IMR-90 (cell line): ENCODE results near the gene RARB. TPM values are rescaled to one million over a fixed set of nuclear protein-coding genes. Genes with fewer than 3 reads are reported as not detected.

ENCODE experiments used
- ATAC-seq: fragments of 200-7000 bp; cut with Tn5 transposase; 2 replicates; pipeline ENCODE4 v1.9.1; 2020; ENCODE audit warnings: low read depth, mild to moderate bottlenecking, moderate library complexity
- Bru-seq: library from RNA; stranded (reverse); fragments of 400-500 nt; gene quantifications from one replicate; lab custom pipeline; 2021; lab: Mats Ljungman, UMichigan
- BruChase-seq, 2 experiments: library from RNA; stranded (reverse); fragments of 400-500 nt; gene quantifications; one replicate each; lab custom pipeline; 2021; lab: Mats Ljungman, UMichigan
- BruUV-seq: library from RNA; stranded (reverse); fragments of 400-500 nt; replicated peaks from 2 replicates; lab custom pipeline; 2021; lab: Mats Ljungman, UMichigan
- CTCF ChIA-PET: fragments of 300-600 bp; formaldehyde crosslinking; extraction: SDS; loops from one replicate; lab custom pipeline; 2021; ENCODE audit warnings: antibody characterized with exemption; lab: Yijun Ruan, JAX
- POLR2A ChIA-PET: fragments of 300-600 bp; sonication (Branson Sonifier 250); formaldehyde crosslinking; loops from one replicate; lab custom pipeline; 2022; ENCODE audit warnings: antibody characterized with exemption; ENCODE audit not compliant: unreplicated experiment; lab: Charles Lee
- DNase-seq: peaks from one replicate; pipeline ENCODE4 v3.0.0; 2013
- H2AFZ ChIP-seq: replicated peaks from 2 replicates; pipeline ENCODE3; 2013; ENCODE audit warnings: low read length, mild to moderate bottlenecking; ENCODE audit not compliant: poor library complexity
- H2AK5ac ChIP-seq: 2 replicates; pipeline ENCODE4 v1.6.1; 2013; ENCODE audit warnings: low read depth, low read length, inconsistent platforms
- H2AK9ac ChIP-seq: replicated peaks from 2 replicates; pipeline ENCODE3; 2013; ENCODE audit warnings: mild to moderate bottlenecking, low read depth, low read length, moderate library complexity; ENCODE audit not compliant: poor library complexity
- H2BK120ac ChIP-seq: 2 replicates; pipeline ENCODE4 v1.6.1; 2013; ENCODE audit warnings: low read depth, low read length, inconsistent platforms
- H2BK15ac ChIP-seq: 3 replicates; pipeline ENCODE4 v1.6.1; 2013; ENCODE audit warnings: low read depth, low read length, inconsistent platforms
- H2BK20ac ChIP-seq: 2 replicates; pipeline ENCODE4 v1.6.1; 2013; ENCODE audit warnings: low read depth, mild to moderate bottlenecking, inconsistent platforms, low read length, moderate library complexity
- H2BK5ac ChIP-seq: 2 replicates; pipeline ENCODE4 v1.6.1; 2013; ENCODE audit warnings: mild to moderate bottlenecking, low read depth, low read length, inconsistent platforms; ENCODE audit not compliant: poor library complexity, severe bottlenecking
- H3K14ac ChIP-seq: replicated peaks from 2 replicates; pipeline ENCODE4 v1.6.1; 2013; ENCODE audit warnings: low read depth, low read length, inconsistent platforms
- H3K18ac ChIP-seq: 2 replicates; pipeline ENCODE4 v1.6.1; 2013; ENCODE audit warnings: low read depth, low read length, control low read depth
- H3K23ac ChIP-seq: 2 replicates; pipeline ENCODE4 v1.6.1; 2013; ENCODE audit warnings: low read depth, low read length, inconsistent platforms
- H3K27ac ChIP-seq: 2 replicates; pipeline ENCODE4 v1.5.1; 2013; ENCODE audit warnings: mild to moderate bottlenecking, control low read depth, low read length; ENCODE audit not compliant: insufficient read depth
- H3K27me3 ChIP-seq: 2 replicates; pipeline ENCODE4 v1.6.1; 2013; ENCODE audit warnings: low read length; ENCODE audit not compliant: control insufficient read depth, insufficient read depth
- H3K36me3 ChIP-seq: 2 replicates; pipeline ENCODE4 v1.6.1; 2013; ENCODE audit warnings: low read length, mixed read lengths; ENCODE audit not compliant: control insufficient read depth, insufficient read depth
- H3K4ac ChIP-seq: 2 replicates; pipeline ENCODE4 v1.6.1; 2013; ENCODE audit warnings: low read depth, low read length, inconsistent platforms
- H3K4me1 ChIP-seq: 2 replicates; pipeline ENCODE4 v1.6.1; 2013; ENCODE audit warnings: low read length, mixed read lengths; ENCODE audit not compliant: control insufficient read depth, insufficient read depth
- H3K4me2 ChIP-seq: 2 replicates; pipeline ENCODE4 v1.6.1; 2013; ENCODE audit warnings: low read depth, mild to moderate bottlenecking, control low read depth, low read length, moderate library complexity
- H3K4me3 ChIP-seq: 2 replicates; pipeline ENCODE4 v1.5.1; 2013; ENCODE audit warnings: low read depth, mild to moderate bottlenecking, control low read depth, low read length, moderate library complexity; ENCODE audit not compliant: insufficient read depth
- H3K56ac ChIP-seq: 2 replicates; pipeline ENCODE4 v1.6.1; 2013; ENCODE audit warnings: low read length, inconsistent platforms; ENCODE audit not compliant: insufficient read depth; ENCODE audit errors: extremely low read depth
- H3K79me1 ChIP-seq, 2 experiments: 2 replicates each; pipeline ENCODE4 v1.6.1; 2013; ENCODE audit warnings: low read length in 2 of 2, inconsistent platforms in 1 of 2, low read depth in 1 of 2
- H3K9ac ChIP-seq: 2 replicates; pipeline ENCODE4 v1.6.1; 2013; ENCODE audit warnings: low read depth, low read length, control low read depth
- H3K9me1 ChIP-seq: 2 replicates; pipeline ENCODE4 v1.6.1; 2013; ENCODE audit warnings: low read length, inconsistent platforms; ENCODE audit not compliant: insufficient read depth
- H3K9me3 ChIP-seq: 2 replicates; pipeline ENCODE4 v1.6.1; 2013; ENCODE audit warnings: low read length; ENCODE audit not compliant: control insufficient read depth, insufficient read depth
- H4K20me1 ChIP-seq: 2 replicates; pipeline ENCODE4 v1.6.1; 2013; ENCODE audit warnings: low read length, inconsistent platforms; ENCODE audit not compliant: insufficient read depth
- H4K5ac ChIP-seq: 2 replicates; pipeline ENCODE4 v1.6.1; 2013; ENCODE audit warnings: mild to moderate bottlenecking, low read depth, low read length, control low read depth
- H4K8ac ChIP-seq, 2 experiments: 2 replicates each; pipeline ENCODE4 v1.6.1; 2013; ENCODE audit warnings: low read depth in 2 of 2, low read length in 2 of 2, control low read depth in 1 of 2, inconsistent platforms in 1 of 2
- H4K91ac ChIP-seq: 2 replicates; pipeline ENCODE4 v1.6.1; 2013; ENCODE audit warnings: low read depth, low read length, inconsistent platforms; ENCODE audit not compliant: insufficient read depth
- CEBPB ChIP-seq: IDR thresholded peaks from 2 replicates; pipeline ENCODE4 v1.6.1; 2012; ENCODE audit warnings: low read depth, low read length, improper control_type of control experiment
- CHD1 ChIP-seq: IDR thresholded peaks from 2 replicates; pipeline ENCODE4 v1.6.1; 2012; ENCODE audit warnings: low read depth, low read length, improper control_type of control experiment
- SMC3 ChIP-seq: fragments of 150-350 bp; IDR thresholded peaks from 2 replicates; pipeline ENCODE4 v1.6.1; 2016; ENCODE audit warnings: low read depth, mild to moderate bottlenecking, antibody characterized with exemption, low read length, moderate library complexity
- USF2 ChIP-seq: fragments of 150-350 bp; IDR thresholded peaks from 2 replicates; pipeline ENCODE4 v1.6.1; 2017; ENCODE audit warnings: mild to moderate bottlenecking, antibody characterized with exemption, low read length, low read depth
- WGBS, 2 experiments: methylation state at CpG; one replicate each; pipeline versions ENCODE4 v1.1.5 to v1.1.7; 2013; ENCODE audit warnings: missing lambda C conversion rate in 2 of 2; ENCODE audit not compliant: insufficient read length in 1 of 2; ENCODE audit errors: extremely low coverage in 2 of 2; 5-methylcytosine and 5-hydroxymethylcytosine counted together
- dilution Hi-C: fragments of 300-500 bp; cut with HindIII; formaldehyde crosslinking; loops from one replicate; pipeline ENCODE4 v1.14.3; 2018; ENCODE audit warnings: low sequenced_read_pairs; ENCODE audit not compliant: unreplicated experiment
- in situ Hi-C: fragments of 300-500 bp; cut with MboI; formaldehyde crosslinking; loops from 3 replicates; pipeline ENCODE4 v1.14.3; 2019; ENCODE audit warnings: low sequenced_read_pairs, inconsistent platforms, mixed read lengths
- intact Hi-C: fragments of 100-400 bp; cut with micrococcal nuclease; formaldehyde crosslinking; loops from 2 replicates; pipeline ENCODE4 v1.10.0; 2022
- long read RNA-seq: library from polyadenylated mRNA; unstranded; transcript quantifications from one replicate; pipeline ENCODE4 v2.0.0, GENCODE V29; 2021; ENCODE audit not compliant: unreplicated experiment
- polyA plus RNA-seq, 3 experiments: library from polyadenylated mRNA; depleted of rRNA; stranded (reverse); fragments of >200 nt; gene quantifications; 2 replicates each; pipeline ENCODE4 v1.2.3, GENCODE V29; 2012; ENCODE audit warnings: low replicate concordance in 1 of 3
- total RNA-seq: library from RNA; depleted of rRNA; stranded (reverse); fragments of >200 nt; gene quantifications from 2 replicates; pipeline ENCODE4 v1.2.3, GENCODE V29; 2012; rRNA removed

RARB gene
- total RNA-seq (1.4 TPM in 2 replicates), polyA plus RNA-seq (2012; rRNA removed) (0.52 and 0.53 TPM in 2 replicates), Bru-seq, nascent RNA (percentile 5 among the genes with signal in this experiment), BruChase-seq, experiment 1, labeled RNA remaining after a 6-hour chase (percentile 4 among the genes with signal in this experiment), BruChase-seq, experiment 2, labeled RNA remaining after a 2-hour chase (percentile 4 among the genes with signal in this experiment)
- polyA plus RNA-seq (2012; cell fraction: cytosol; rRNA removed): 0.14 and 0.45 TPM in 2 replicates
- polyA plus RNA-seq (2012; cell fraction: nucleus; rRNA removed; ENCODE audit: low replicate concordance): 0.10 and 0.48 TPM in 2 replicates
- long read RNA-seq: 0 reads

- no peak within 1 kb of the TSS for H2AK9ac ChIP-seq
- BruUV-seq: no TSS peak
- WGBS, 2 experiments: 1% methylated on average over 10 of the region's 27 CpGs; no CpG with 5 or more reads in 1 of the 2 experiments
- no peak within 1 kb of the TSS for H3K14ac ChIP-seq
- no peak within 1 kb of the TSS; the same call in 1 of the 2 replicates for H3K27ac ChIP-seq
- no peak for TF ChIP-seq USF2
- TF ChIP-seq CHD1: no peak
- TF ChIP-seq CEBPB: peak; percentile 54
- no peak for TF ChIP-seq SMC3
- H2AFZ ChIP-seq: peak within 1 kb of the TSS; percentile 75
- no peak within 1 kb of the TSS for H2BK5ac ChIP-seq
- H3K9me1 ChIP-seq: no peaks in the 10 kb centered on the region
- H3K9ac ChIP-seq: peak within 1 kb of the TSS; percentile 72
- H4K91ac ChIP-seq: no peak within 1 kb of the TSS
- peak within 1 kb of the TSS; percentile 70 for H3K4me2 ChIP-seq
- intact Hi-C loops: no loop called here
- peak; percentile 80 for ATAC-seq
- POLR2A ChIA-PET: no interaction called here
- no peak within 1 kb of the TSS for H2BK120ac ChIP-seq
- peak within 1 kb of the TSS; percentile 52 for H3K4me3 ChIP-seq
- no peak within 1 kb of the TSS for H4K5ac ChIP-seq
- H3K56ac ChIP-seq: no peak within 1 kb of the TSS
- dilution Hi-C loops: no loop called here
- H2BK15ac ChIP-seq: no peak within 1 kb of the TSS
- peak within 1 kb of the TSS in 1 of 2 experiments; percentile 67; a peak in 1 of 4 replicates for H4K8ac ChIP-seq
- H2BK20ac ChIP-seq: no peak within 1 kb of the TSS
- peak within 1 kb of the TSS; percentile 15; the same call in 1 of the 2 replicates for H3K23ac ChIP-seq
- CTCF ChIA-PET: interaction anchor here (0.6 to 1.0 kb wide), 3 partner anchors 14 to 801 kb away, joined by 3 to 4 read pairs (median 3); no protein-coding TSS in a partner anchor
- no peaks in the 10 kb centered on the region for H3K9me3 ChIP-seq
- no peaks in the 10 kb centered on the region for H3K36me3 ChIP-seq
- in situ Hi-C loops: no loop called here
- H3K4ac ChIP-seq: no peak within 1 kb of the TSS
- H2AK5ac ChIP-seq: no peak within 1 kb of the TSS
- no peaks in the 10 kb centered on the region for H4K20me1 ChIP-seq
- no peak within 1 kb of the TSS for H3K18ac ChIP-seq
- no peaks in the 10 kb centered on the region for H3K4me1 ChIP-seq
- peaks cover 25% of the 10 kb centered on the region for H3K27me3 ChIP-seq
- peak; percentile 81 for DNase-seq
- H3K79me1 ChIP-seq: no peaks in the 10 kb centered on the region
Observed at GRCh38 chr3:25427942-25428788, at the start of gene RARB. Gene RARB (plus strand): TSS chr3:25428263. CDS start chr3:25428732, 469 bp downstream.
